HG03378 (cell line): ENCODE results near the gene STX18.
"Not testable (repeated sequence)": the region's sequence is repeated elsewhere in the genome, so short reads cannot be mapped to it uniquely, and the experiment has no call there.

Source experiments
- ATAC-seq: cut with Tn5 transposase; IDR thresholded peaks from one replicate; pipeline ENCODE4 v1.9.1; 2021; ENCODE audit warnings: mild to moderate bottlenecking, moderate library complexity; ENCODE audit not compliant: unreplicated experiment

The STX18 gene

DNA sequence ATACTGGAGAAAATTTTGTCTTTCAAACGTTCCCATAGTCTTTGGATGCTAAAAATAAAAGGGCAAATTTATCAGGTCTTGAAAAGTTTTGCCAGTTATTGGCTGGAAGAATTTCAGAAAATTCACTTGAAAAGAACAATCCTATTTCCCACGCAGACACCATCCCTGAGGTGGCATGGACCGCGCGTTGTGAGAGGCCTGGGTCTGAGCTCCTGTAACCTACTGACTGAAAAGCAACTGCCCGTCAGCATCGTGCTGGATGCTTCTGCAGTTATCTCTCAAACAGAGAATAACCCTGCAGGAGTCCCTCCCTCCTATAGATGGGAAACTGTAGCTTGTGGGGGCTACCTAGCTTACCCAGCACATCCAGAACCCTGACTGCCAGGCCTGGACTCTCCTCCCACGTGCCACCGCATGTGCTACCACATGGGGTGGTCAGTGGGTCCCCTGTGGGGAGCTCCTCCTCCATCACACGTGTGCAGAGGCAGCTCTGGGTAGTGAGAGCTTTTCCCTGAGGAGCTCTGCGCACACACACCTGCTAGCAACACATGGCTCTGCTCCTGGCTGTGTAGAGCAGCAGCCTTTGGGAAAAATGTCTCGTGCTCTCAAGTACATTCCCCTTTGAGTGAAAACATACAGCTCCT, 118.9 kb downstream of the STX18 start:
- no peak for ATAC-seq

DNA sequence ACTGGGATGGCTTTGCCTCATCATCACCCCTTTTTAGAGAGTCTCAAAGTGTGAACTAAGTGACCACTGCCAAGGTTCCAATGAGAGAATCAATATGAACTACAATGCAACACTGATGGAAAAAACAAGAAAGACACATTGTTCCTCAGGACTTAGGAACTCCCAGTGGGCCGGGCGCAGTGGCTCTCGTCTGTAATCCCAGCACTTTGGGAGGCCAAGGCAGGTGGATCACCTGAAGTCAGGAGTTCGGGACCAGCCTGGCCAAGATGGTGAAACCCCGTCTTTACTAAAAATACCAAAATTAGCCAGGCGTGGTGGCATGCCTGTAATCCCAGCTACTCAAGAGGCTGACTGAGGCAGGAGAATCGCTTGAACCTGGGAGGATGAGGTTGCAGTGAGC, 119.7 kb downstream of the STX18 start:
- ATAC-seq = not testable (repeated sequence)

DNA sequence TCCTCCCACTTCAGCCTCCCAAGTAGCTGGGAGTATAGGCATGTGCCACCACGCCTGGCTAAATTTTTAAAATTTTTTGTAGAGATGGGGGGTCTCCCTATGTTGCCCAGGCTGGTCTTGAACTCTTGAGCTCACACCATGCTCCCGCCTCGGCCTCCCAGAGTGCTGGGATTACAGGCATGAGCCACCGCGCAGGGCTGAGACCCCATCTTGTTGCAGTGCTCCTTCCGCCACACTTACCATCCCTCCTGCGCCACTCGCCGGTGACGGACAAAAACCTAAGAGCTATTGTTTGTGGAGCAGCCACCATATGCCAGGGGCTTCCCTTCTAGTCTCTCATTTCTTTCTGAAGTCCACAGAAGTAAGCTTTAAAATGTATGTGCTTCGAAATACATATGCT, 120.5 kb downstream of the STX18 start:
- no peak for ATAC-seq

DNA sequence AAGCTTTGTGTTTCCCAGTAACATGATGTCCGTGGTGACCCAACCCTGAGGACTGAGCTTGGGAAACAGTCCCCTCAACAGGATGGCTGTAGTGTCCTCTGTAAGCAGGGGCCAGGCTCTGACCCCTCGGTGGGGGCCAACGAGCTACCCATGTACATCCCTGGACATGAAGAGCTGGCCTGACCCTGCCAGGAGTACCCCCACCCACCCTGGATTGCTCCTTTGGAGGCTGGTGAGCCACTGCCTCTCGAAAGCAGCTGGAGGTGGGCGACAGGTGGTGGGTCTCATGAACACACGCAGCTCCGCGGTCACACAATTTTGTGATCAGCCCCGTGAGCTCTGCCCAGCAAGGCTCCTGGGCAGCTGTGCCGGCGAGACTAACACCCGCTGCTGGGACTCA, 121.4 kb downstream of the STX18 start:
- ATAC-seq = no peak

DNA sequence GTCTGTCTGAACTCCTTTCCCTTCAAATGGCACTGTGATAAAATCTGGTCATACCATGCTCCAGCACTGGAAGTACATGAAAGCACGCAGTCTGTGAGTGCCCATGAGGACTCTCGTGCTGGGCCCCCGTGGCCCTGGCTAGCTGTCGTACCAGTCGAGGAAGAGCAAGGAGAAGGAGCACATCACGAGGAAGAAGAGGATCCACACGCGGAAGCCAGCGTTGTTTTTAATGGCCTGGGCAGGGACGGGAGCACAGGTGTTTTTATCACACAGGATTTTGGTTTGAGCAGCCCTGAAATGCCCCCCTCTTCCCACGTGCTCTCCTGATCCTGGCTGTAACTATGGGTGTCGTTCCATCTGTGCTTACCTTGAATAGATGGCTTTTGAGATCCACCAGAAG, 122.0 kb downstream of the STX18 start:
- ATAC-seq = no peak

DNA sequence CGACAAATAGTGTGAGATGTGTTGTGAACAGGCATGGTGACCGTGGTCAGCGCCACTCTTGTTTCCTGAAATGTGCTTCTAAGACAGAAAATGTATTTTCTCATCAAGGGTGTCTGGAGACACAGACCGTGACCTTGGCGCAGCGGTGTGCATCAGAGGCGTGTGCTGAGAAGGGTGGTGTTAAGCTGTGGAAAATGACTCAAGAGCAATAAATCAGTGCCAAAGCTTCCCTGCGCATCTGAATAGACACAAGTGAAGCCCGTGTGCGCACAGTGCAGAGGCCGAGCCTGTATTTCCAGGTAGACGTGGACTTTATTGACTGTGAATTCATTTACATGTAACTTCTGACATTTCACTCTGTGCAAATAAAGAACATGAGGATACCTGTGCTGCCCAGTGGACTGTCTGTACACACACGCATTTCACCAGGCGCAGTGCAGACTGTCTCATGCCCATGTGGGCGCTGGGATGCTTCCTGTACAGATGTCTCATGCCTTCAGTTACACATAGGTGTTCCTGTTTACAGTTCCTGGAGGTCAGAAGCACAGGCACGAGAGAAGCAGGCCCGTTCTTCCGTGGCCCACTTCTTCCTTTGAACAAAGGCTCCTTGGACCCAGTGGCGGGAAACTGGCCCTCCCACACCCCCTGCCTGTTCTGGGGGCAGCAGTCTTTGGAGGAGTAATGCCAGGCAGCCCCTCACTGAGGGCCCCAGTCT, 123.0 kb downstream of the STX18 start:
- ATAC-seq = no peak

DNA sequence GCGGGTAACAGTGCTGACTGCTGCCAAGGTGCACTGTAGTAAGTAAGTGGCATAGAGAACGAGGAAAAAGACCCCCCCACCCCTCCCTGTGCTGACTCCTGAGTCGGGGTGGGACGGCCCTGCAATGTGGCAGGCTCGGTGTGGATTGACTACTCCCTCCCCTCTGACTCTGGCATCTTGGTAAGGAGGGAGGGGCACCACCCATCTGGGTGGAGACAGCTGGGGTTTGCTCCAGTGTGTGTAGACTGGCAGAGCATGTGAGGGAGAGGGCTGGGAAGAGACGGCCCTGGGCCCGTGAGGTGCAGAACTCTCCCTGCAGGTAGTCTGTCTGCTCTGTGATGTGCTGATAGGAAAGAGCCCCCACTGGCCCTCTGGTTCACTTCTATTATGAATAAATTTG, 124.0 kb downstream of the STX18 start:
- no peak for ATAC-seq

- ATAC-seq = no peak
Measured at GRCh38 chr4:4416981-4417380, 124.9 kb downstream of the STX18 start.

GRCh38 chr4:4415806-4416805, 125.7 kb downstream of the STX18 start:
- ATAC-seq = no peak

DNA sequence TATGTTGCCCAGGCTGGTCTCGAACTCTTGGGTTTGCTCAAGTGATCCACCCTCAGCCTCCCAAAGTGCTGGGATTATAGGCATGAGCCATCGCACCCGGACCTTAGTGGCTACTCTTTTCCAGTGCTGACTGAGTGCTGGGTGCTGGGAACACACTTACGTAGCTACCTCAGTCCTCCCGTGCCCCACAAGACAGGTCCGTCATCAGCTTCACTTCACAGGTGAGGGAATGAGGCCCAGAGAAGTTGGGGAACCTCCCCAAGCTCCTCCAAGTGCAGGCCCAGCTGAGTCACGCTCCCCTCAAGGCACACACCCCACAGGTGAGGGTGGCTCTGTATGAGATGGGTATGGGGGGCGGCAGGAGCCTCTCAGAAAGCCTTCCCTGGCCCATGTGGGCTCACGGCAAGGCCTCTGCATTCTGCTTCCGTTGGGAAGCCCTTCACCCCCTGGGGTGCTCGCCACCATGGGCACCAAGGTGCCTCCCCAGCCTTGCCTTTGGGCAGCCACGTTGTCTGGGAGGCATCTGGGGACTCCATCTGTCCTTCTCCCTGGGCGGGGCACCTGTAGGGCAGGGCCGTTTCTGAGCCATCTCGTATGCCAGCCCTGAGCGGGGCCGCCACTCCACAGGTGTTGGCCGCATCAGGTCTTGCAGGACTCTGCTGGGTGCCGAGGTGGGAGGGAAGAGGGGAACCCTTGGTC, 126.6 kb downstream of the STX18 start:
- ATAC-seq = no peak

DNA sequence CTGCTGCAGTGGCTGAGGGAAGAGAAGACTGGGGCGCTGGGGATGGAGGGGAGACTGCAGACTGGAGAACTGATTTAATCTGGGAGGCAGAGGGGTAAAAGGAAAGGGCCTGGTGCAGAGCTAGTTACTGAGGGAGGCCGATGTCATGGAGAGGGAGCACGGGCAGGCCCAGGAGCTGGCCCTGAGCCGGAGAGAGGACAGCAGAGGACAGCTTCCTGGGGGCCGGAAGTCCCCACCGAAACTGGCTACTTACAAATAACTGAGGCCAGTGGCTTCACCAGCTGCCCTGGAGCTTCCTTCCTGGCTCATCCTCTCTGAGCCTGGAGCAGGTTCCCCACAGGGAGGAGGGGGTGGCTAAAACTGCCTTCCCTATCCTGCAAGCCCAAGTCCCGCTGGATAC, 128.0 kb downstream of the STX18 start:
- no peak for ATAC-seq

DNA sequence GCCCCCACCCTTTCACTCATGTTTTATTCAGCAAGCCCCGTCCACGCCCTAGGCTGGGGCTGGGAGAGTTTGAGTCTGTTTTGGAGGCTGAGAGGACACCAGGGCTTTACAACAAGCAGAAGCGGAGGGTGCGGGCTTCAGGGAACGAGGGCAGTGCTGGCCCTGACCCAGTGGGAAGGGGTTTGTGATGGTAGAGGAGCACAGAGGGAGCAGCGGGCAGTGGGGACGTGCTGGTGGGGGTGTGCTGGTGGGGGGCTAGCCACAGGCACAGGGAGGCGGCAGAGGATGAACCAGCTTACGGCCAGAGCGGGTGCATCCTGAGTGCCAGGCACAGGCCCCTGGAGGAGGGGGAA, 128.5 kb downstream of the STX18 start:
- no peak for ATAC-seq

- ATAC-seq = no peak
Measured at GRCh38 chr4:4412641-4413372, 129.0 kb downstream of the STX18 start.

DNA sequence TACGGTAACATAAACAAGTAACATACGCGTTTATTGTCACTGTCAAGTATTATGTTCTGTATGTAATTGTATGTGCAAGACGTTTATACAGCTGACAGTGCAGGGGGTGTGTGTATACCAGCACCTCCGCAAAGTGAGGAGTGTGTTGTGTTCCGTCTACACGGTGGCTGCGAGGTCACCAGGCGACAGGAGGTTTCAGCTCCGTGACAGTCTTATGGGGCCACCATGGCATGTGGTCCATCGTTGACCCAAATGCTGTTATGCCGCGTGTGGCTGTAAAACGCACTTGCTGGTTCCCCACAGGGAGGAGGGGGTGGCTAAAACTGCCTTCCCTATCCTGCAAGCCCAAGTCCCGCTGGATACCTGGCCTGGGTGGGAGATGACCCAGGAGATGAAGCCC, 129.9 kb downstream of the STX18 start:
- ATAC-seq = no peak

GRCh38 chr4:4410271-4410670, 131.6 kb downstream of the STX18 start:
- no peak for ATAC-seq

DNA sequence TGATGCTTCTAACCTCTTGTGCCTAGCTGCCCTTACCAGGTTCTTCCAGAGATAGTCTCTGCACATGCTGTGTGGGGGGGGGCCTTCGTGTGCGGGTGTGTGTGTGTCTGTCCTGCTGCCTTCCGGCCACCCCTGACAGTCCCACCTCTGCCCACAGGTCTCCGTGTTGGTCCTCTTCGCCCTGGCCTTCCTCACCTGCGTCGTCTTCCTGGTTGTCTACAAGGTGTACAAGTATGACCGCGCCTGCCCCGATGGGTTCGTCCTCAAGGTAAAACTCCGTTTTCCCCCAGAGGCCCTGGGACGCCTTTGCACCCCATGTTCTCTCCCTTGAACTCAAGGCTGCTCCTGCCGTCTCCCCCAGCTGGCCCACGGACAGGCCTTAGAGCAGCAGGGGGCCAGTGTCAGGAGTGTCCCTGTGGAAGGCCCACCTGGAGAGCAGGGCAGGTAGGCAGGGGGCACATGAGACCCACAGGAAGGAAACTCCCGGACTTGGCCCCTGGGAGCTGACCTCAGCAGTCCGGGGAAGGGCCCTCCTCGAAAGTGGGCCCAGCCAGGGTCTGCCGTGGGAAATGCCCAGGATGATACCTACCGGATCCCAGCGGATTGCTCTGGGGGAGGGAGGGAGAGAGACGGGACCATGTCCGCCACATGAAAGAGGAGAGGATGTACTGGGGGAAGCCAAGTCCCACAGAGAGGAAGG, 132.3 kb downstream of the STX18 start:
- ATAC-seq = no peak

- no peak for ATAC-seq
Measured at GRCh38 chr4:4408576-4409335, 133.1 kb downstream of the STX18 start.

DNA sequence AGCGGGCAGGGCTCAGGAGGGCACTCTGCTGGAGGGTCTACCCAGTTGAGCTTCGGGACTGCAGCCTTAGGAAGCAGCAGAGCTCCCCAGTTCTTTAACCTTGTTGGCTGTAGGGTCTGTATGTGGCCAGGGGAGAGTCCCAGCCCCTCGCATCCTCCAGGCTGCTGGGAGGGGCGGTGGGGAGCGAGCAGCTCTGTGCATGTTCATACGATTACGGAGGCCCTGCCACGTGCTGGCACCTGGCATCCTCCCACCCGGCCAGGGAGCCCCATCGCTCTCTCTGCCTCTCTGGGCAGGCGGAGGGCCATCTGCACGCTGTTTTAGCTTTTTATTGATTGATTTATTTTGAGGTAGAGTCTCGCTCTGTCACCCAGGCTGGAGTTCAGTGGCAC, 133.7 kb downstream of the STX18 start:
- no peak for ATAC-seq
